ENCODE results near the gene RNLS. TPM values are rescaled to one million over a fixed set of nuclear protein-coding genes. Genes with fewer than 3 reads are reported as not detected.

RNLS gene
- total RNA-seq, 1 experiment from 2014 or later = 11.4 TPM

- Histone ChIP-seq H3K27ac (ENCODE audit: low read length) (no peak overlapping the region), H3K9me3 (ENCODE audit: control insufficient read depth, insufficient read depth, low read depth, low read length) (no peaks in the 10 kb centered on the region), H3K4me3 (ENCODE audit: low read depth in 2 of 2, low read length in 2 of 2) (no peak overlapping the region), H3K36me3 (ENCODE audit: control insufficient read depth, insufficient read depth, low read length) (no peaks in the 10 kb centered on the region), H3K4me1 (ENCODE audit: control insufficient read depth, insufficient read depth, low read length) (no peaks in the 10 kb centered on the region), H3K27me3 (ENCODE audit: control insufficient read depth, insufficient read depth, low read length) (no peaks in the 10 kb centered on the region; the same call in 1 of the 2 replicates)
- ChIA-PET CTCF (no interaction called here), POLR2A (no interaction called here)
- no peak for TF ChIP-seq REST (IDR thresholded peaks at IDR 0.05; ENCODE audit: insufficient read depth in 1 of 2, low read depth in 2 of 2, low read length in 1 of 2)
- no peak for TF ChIP-seq TCF7L2 (IDR thresholded peaks at IDR 0.05; ENCODE audit: low read depth, low read length)
- TF ChIP-seq SIN3A (IDR thresholded peaks at IDR 0.05; ENCODE audit: borderline replicate concordance, insufficient read depth, low read depth, low read length) = no peak
- no peak for TF ChIP-seq CTCF (IDR thresholded peaks at IDR 0.05)
- no peak for TF ChIP-seq POLR2AphosphoS5 (IDR thresholded peaks at IDR 0.05; ENCODE audit: low read depth, low read length)
- intact Hi-C loops (cut with micrococcal nuclease; ENCODE audit: unreplicated experiment) (no loop called here), in situ Hi-C loops (cut with HindIII; ENCODE audit: low pct_unique_long_range_greater_than_20kb, low sequenced_read_pairs) (no loop called here)
- ATAC-seq = no peak
- DNase-seq (ENCODE audit: low read depth, low spot score) = no peak
- BruUV-seq (replicated peaks) = no TSS peak
These were observed 203.5 kb downstream of the RNLS start for GRCh38 chr10:88379575-88379974.

- TF ChIP-seq TCF7L2 (IDR thresholded peaks at IDR 0.05; ENCODE audit: low read depth, low read length) (no peak), CTCF (IDR thresholded peaks at IDR 0.05) (no peak), REST (IDR thresholded peaks at IDR 0.05; ENCODE audit: insufficient read depth in 1 of 2, low read depth in 2 of 2, low read length in 1 of 2) (no peak), POLR2AphosphoS5 (IDR thresholded peaks at IDR 0.05; ENCODE audit: low read depth, low read length) (no peak), SIN3A (IDR thresholded peaks at IDR 0.05; ENCODE audit: borderline replicate concordance, insufficient read depth, low read depth, low read length) (no peak)
- POLR2A ChIA-PET = interaction anchor here (0.6 kb wide), 1 partner anchor 90 kb away, joined by 5 read pairs; no protein-coding TSS in a partner anchor
- H3K27me3 ChIP-seq (ENCODE audit: control insufficient read depth, insufficient read depth, low read length) = no peaks in the 10 kb centered on the region; the same call in 1 of the 2 replicates
- no peaks in the 10 kb centered on the region for H3K36me3 ChIP-seq (ENCODE audit: control insufficient read depth, insufficient read depth, low read length)
- H3K4me3 ChIP-seq (ENCODE audit: low read depth in 2 of 2, low read length in 2 of 2) = no peak overlapping the region
- CTCF ChIA-PET = interaction anchor here (0.6 kb wide), 1 partner anchor 192 kb away, joined by 4 read pairs; no protein-coding TSS in a partner anchor
- no peaks in the 10 kb centered on the region for H3K4me1 ChIP-seq (ENCODE audit: control insufficient read depth, insufficient read depth, low read length)
- intact Hi-C loops (cut with micrococcal nuclease; ENCODE audit: unreplicated experiment) (no loop called here), in situ Hi-C loops (cut with HindIII; ENCODE audit: low pct_unique_long_range_greater_than_20kb, low sequenced_read_pairs) (no loop called here)
- DNase-seq (ENCODE audit: low read depth, low spot score) (no peak), ATAC-seq (no peak)
- BruUV-seq (replicated peaks) = no TSS peak
- no peak overlapping the region for H3K27ac ChIP-seq (ENCODE audit: low read length)
- H3K9me3 ChIP-seq (ENCODE audit: control insufficient read depth, insufficient read depth, low read depth, low read length) = no peaks in the 10 kb centered on the region
These were observed 205.6 kb downstream of the RNLS start for GRCh38 chr10:88377510-88377909.

Data from Panc1 (cell line).